ENCODE data around the gene MVB12B. TPM values are rescaled to one million over a fixed set of nuclear protein-coding genes. Genes with fewer than 3 reads are reported as not detected.

MVB12B gene
- total and polyA plus RNA-seq, 2 of the 8 experiments (the other 6 are each of a cell fraction or from before 2014, with no cell fraction given) = 2.6 to 5.0 TPM

DNA sequence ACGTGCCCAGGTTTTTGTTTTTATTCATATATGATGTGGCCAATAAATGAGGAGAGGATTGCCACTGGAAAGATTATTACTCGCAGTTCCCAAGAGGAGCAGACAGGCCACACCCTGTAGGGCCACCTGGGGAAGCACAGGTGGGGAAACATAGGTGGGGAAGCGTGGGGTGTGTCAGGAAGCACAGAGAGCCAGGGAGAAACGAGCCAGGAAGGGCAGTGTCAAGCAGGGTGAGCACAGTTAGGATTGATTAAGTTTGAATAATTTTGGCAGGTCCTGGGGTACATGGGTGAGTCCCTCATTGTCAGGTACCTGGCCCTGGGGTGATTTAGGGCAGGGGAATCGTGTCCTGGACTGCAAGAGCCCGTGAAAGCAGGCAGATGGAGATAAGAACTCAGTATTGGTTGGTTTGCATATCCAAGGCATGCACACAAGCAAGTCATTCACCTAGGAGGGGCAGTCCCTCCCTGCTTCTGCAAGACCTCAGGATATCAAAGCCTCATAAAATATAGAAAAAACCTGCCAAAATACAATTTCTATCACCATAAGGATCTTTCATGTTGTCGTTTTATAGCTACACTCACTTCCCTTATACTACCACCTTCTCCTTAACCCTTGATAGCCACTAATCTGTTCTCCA is 22.4 kb downstream of the MVB12B start:
- H3K9ac ChIP-seq (replicated peaks in 1 of 4; ENCODE audit: extremely low read depth in 1 of 4, low read depth in 3 of 4, low read length in 3 of 4) = no peak overlapping the region
- H3K79me2 ChIP-seq (ENCODE audit: control insufficient read depth in 1 of 2, insufficient read depth in 2 of 2, low read length in 2 of 2) = no peaks in the 10 kb centered on the region
- no peak overlapping the region for H3K14ac ChIP-seq (ENCODE audit: insufficient read length)
- WGBS, 2 experiments (ENCODE audit: extremely low coverage in 1 of 2, insufficient coverage in 1 of 2, insufficient read length in 1 of 2, insufficient replicate concordance in 2 of 2, low coverage in 1 of 2, low lambda C conversion rate in 2 of 2, missing lambda C conversion rate in 1 of 2) = 81% methylated on average over 7 of the region's 7 CpGs; no CpG with 5 or more reads in 1 of the 2 experiments
- no peak overlapping the region for H2BK15ac ChIP-seq (ENCODE audit: low read length)
- no peak overlapping the region; the same call in 1 of the 2 replicates for H3K18ac ChIP-seq (ENCODE audit: extremely low read depth, low read length)
- no peaks in the 10 kb centered on the region; a peak in 1 of 4 replicates for H3K9me3 ChIP-seq (ENCODE audit: insufficient read depth in 2 of 2, low read depth in 1 of 2, low read length in 1 of 2)
- DNase-seq (ENCODE audit: low read depth in 1 of 2, low spot score in 2 of 2) = no peak
- no peak overlapping the region for H2BK120ac ChIP-seq (replicated peaks; ENCODE audit: low read depth, low read length)
- POLR2A ChIA-PET (ENCODE audit: partially characterized antibody) = interaction anchor here (1.3 kb wide), 1 partner anchor 14 kb away, joined by 3 read pairs; no protein-coding TSS in a partner anchor
- H3K4me1 ChIP-seq (replicated peaks in 1 of 4; ENCODE audit: control insufficient read depth in 3 of 4, insufficient read depth in 4 of 4, low read length in 3 of 4) = peaks cover 2 to 11% (median 7%) of the 10 kb centered on the region in 4 experiments
- H2AK5ac ChIP-seq (ENCODE audit: low read depth, low read length) = no peak overlapping the region
- no peak overlapping the region for H4K5ac ChIP-seq (ENCODE audit: insufficient read length, low read depth, low read length)
- no peak overlapping the region for H2AFZ ChIP-seq (ENCODE audit: low read length)
- no peak overlapping the region for H2BK20ac ChIP-seq (ENCODE audit: low read length)
- no peak overlapping the region for H3K27ac ChIP-seq (ENCODE audit: low read depth, low read length)
- no peak overlapping the region for H3K4me3 ChIP-seq (ENCODE audit: extremely low read depth in 1 of 4, insufficient read depth in 2 of 4, low read depth in 3 of 4, low read length in 4 of 4)
- TF ChIP-seq RBBP5 (IDR thresholded peaks at IDR 0.05; ENCODE audit: borderline replicate concordance, low read depth, low read length) = no peak
- no peak for TF ChIP-seq KDM5A (IDR thresholded peaks at IDR 0.05; ENCODE audit: low read length)
- TF ChIP-seq MAFK (IDR thresholded peaks at IDR 0.05; ENCODE audit: low read depth, low read length) = no peak
- no peak for TF ChIP-seq SP2 (IDR thresholded peaks at IDR 0.05; ENCODE audit: low read length)
- TF ChIP-seq POU5F1 (IDR thresholded peaks at IDR 0.05; ENCODE audit: low read depth, low read length) = no peak
- peak overlapping the region; percentile 29; the same call in 1 of the 2 replicates for H2BK5ac ChIP-seq (ENCODE audit: low read depth, low read length)
- H3K36me3 ChIP-seq (ENCODE audit: control insufficient read depth in 2 of 4, insufficient read depth in 4 of 4, low read length in 3 of 4) = no peaks in the 10 kb centered on the region; a peak in 2 of 8 replicates
- H3K23ac ChIP-seq (ENCODE audit: insufficient read length) = no peak overlapping the region
- peak overlapping the region; percentile 20 for H3K56ac ChIP-seq (replicated peaks; ENCODE audit: insufficient read length, low read depth, low read length)
- H4K91ac ChIP-seq (replicated peaks; ENCODE audit: insufficient read length, low read length) = peak overlapping the region; percentile 23
- no peak overlapping the region for H2BK12ac ChIP-seq (ENCODE audit: low read depth, low read length)
- CTCF ChIA-PET (ENCODE audit: partially characterized antibody) = interaction anchor here (1.3 to 2.1 kb wide), 2 partner anchors 12 to 50 kb away, joined by 5 to 7 read pairs; no protein-coding TSS in a partner anchor
- H4K8ac ChIP-seq (ENCODE audit: extremely low read depth, insufficient read depth, low read length) = no peak overlapping the region
- H3K27me3 ChIP-seq (replicated peaks in 1 of 4; ENCODE audit: control insufficient read depth in 3 of 4, extremely low read depth in 1 of 4, insufficient read depth in 3 of 4, low read length in 3 of 4) = 0 out of 7 replicates have a peak, but pooled peaks cover 0 to 2% (median 0%) of the 10 kb centered on the region in 4 experiments
- H3K79me1 ChIP-seq (ENCODE audit: low read depth, low read length) = no peaks in the 10 kb centered on the region
- FAIRE-seq = no peak
- H4K20me1 ChIP-seq (replicated peaks in 1 of 2; ENCODE audit: control insufficient read depth in 1 of 2, insufficient read depth in 2 of 2, low read length in 2 of 2) = no peaks in the 10 kb centered on the region
- peak overlapping the region in 1 of 2 experiments; percentile 24; a peak in 1 of 4 replicates for H3K4me2 ChIP-seq (ENCODE audit: insufficient read depth in 1 of 2, low read depth in 2 of 2, low read length in 2 of 2)
- no peak overlapping the region for H3K4ac ChIP-seq (replicated peaks; ENCODE audit: insufficient read length, low read depth, low read length)
- no peaks in the 10 kb centered on the region; the same call in 1 of the 2 replicates for H3K23me2 ChIP-seq (ENCODE audit: low read depth, low read length)
